PC-9 (cell line): ENCODE data around the gene FOLR1.

Experiments
- CTCF ChIP-seq: fragments of 200-600 bp; sonication (generic); conservative IDR thresholded peaks from 2 replicates; pipeline ENCODE4 v1.6.1; 2017; ENCODE audit warnings: mixed run types, antibody characterized with exemption, mild to moderate bottlenecking, moderate library complexity
- EZH2 ChIP-seq: fragments of 200-600 bp; sonication (generic); IDR thresholded peaks from 2 replicates; pipeline ENCODE4 v1.8.0; 2017; ENCODE audit warnings: antibody characterized with exemption, low read depth

GRCh38 chr11:72144807-72145565 is 47.0 kb upstream of the FOLR1 start:
- TF ChIP-seq CTCF: no peak
- no peak for TF ChIP-seq EZH2
